Germinal center (tissue), 1 donor: Measurements from ENCODE around the gene THSD7A.
"Not testable (repeated sequence)": the region's sequence is repeated elsewhere in the genome, so short reads cannot be mapped to it uniquely, and the experiment has no call there.

ENCODE experiments used
- DNase-seq: peaks from one replicate; pipeline ENCODE4 v3.0.0; 2012; ENCODE audit warnings: mixed read lengths, low spot score

THSD7A gene

DNA sequence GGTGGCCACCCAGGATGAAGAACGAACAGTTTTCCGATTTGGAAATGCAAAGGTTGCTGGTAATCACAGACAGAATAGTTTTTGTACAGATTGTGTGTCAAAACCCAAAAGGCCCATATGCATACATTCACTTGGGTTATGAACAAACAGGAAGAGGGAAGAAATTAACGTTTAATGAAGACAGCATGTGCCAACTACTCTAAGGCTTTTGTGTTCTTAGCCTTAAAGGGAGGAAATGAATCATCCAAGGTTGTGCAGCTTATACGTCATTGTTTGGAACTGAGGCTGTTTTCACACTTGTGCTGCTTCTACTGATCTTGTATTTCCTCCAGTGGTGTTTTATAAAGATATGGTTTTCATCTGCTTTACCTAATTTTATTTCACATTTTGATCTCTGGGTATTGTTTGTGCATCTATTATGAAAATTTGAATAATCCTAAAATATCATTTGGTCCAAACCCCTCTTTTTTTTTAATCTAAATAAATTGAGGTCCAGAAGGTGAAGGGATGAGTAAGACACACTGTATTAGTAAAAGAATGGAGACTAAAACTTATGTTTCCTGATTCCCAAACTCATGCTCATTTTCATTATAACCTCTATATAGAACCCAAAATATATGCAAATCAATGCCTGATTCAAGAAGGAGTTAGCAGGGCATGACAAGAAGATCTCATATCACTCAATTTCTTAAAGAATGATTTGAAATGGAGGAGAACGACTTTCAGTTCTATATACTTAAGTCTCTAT lies 373.1 kb downstream of the THSD7A start:
- no peak for DNase-seq

DNA sequence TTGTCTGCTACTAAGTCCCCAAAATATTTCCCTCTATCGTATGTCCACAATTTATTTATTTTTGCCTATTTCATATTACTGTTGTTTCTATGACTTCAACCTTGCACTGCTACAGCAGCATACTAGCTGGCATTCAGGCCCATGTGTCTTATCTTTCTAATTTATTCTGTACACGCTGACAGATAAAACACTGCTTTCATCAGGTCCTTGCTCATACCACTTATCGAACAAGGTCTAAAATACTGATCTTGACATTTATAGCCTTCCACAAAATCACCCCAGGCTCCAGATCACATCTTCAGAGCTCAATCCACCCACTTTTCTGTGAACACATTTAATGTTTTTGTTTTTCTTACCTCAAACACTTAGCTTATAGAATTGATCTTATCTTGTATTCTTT lies 374.6 kb downstream of the THSD7A start:
- DNase-seq, result no peak

DNA sequence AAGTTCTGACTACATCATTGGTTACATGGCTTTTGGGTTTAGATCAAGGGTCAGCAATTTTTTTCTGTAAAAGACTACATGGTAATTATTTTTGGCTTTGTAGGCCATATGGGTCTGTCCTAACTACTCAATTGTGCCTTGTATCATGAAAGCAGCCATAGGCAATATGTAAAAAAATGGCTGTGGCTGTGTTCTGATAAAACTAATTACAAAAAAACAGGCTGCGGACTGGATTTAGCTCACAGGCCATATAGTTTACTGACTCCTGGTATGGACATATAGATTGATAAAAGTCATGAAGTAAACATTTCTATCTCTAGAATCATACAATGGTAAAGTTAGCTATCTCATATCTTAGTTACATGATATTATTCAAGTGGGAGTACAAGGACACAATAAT lies 375.4 kb downstream of the THSD7A start:
- DNase-seq, result no peak

DNA sequence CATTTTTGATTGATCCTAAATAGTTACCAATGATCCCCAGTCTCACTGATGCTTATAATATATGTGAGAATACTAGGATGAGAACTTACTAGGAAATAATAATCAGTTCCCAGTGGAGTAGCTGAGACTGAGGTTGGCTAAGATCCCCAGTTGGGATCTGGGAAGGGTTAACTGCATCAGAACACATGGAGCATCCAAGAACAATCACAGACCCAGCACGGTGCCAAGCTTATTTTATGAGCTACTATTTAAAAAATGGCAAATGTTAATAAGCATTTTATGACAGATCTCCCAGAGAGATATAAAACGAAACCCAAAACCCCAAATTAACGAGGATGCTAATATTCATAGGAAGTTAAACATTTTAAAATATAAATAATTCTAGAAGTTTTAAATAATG lies 379.5 kb downstream of the THSD7A start:
- DNase-seq, result no peak

DNA sequence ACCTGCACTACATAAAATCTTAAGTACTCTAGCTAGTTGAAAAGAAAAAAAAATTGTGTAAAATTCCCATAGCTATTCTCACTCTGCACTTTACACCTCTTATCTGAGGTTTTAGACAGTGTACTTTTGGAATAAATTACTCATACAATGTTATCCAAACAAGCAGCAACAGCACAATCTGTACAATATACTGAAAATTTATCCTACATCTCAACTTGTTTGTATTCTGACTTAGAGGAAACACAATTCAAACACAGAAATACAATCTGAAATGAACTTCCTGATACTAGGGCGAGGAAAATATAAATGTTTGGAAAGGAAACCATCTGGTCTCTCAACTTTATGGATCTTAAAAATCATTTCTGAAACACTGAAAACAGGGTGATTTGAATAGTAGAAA lies 381.7 kb downstream of the THSD7A start:
- no peak for DNase-seq

DNA sequence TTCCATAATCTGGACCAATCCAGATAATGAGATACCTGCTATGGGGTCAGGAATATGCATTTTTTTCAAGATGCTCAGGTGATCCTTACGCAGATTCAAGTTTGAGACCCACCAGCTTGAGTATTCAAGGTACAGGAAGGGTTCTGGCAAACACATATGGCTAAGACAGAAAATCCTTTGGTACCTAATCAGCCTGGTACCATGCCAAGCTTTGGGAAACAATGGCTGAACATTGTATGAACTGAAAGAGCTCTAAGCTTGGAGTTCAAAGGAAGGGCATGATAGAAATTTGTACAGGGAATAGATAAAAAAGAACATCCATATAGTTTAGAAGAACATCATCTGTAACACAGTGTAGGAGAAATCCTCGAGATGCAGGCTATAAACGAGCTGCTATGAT lies 382.7 kb downstream of the THSD7A start:
- DNase-seq, result no peak

DNA sequence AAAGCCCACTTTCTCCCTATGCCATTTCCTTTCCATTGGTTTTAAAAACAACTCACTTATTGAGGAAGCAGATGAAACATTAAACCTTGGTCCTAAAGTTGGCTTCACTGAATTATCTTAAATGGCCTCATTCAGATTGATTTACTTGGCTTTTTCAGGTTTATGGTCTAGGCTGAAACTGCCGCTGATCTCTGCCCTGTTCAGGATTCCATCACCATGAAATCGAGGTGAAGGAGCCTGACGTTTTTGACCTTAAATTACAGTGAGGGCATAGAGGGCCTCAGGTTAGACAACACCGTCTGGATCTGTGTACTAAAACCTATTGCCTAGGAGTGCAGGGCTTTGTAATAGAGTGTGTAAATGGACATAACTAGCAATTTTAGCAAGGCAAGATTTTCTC lies 383.7 kb downstream of the THSD7A start:
- DNase-seq, result no peak

DNA sequence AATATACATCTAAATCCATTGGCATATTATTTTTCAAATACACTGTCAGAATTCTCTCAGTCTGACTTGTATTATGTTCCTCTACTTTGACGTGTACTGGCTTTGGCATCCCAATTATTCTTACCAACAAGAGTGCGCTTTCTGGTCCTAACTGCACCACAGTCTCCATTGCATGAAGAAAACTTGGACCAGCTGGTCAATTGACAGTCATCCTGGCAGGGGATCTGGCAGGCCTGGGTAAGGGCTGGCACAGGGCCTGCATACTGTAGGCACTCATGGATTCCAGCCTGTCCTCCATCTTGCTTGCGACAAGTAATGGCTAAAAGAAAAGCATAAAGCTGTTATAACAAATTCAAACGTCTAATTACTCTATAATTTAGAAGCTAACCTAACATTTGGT lies 384.9 kb downstream of the THSD7A start:
- DNase-seq, result no peak

DNA sequence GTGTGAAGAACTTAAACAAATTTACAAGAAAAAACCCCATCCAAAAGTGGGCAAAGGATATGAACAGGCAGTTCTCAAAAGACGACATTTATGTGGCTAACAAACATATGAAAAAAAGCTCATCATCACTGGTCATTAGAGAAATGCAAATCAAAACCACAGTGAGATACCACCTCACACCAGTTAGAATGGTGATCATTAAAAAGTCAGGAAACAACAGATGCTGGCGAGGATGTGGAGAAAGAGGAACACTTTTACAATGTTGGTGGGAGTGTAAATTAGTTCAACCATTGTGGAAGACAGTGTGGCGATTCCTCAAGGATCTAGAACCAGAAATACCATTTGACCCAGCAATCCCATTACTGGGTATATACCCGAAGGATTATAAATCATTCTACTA lies 388.1 kb downstream of the THSD7A start:
- DNase-seq, result not testable (repeated sequence)

DNA sequence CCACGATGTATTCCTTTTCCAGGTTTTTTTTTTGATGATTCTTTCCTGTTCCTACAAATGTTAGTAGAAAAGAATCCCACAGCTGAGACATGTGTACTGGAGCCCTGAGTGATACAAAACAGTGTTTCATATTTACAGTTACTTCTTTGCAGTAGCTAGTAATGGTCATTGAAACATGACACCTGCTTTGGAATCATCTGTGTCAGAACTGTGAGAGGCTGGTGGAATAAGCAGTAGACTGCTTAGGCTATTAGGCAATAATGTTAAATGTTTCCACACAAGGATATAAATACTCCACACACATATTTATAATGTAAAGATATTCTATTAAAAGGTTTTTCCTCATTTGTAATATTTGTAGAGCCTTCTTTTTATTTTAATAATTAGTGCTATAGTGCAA lies 394.0 kb downstream of the THSD7A start:
- no peak for DNase-seq

DNA sequence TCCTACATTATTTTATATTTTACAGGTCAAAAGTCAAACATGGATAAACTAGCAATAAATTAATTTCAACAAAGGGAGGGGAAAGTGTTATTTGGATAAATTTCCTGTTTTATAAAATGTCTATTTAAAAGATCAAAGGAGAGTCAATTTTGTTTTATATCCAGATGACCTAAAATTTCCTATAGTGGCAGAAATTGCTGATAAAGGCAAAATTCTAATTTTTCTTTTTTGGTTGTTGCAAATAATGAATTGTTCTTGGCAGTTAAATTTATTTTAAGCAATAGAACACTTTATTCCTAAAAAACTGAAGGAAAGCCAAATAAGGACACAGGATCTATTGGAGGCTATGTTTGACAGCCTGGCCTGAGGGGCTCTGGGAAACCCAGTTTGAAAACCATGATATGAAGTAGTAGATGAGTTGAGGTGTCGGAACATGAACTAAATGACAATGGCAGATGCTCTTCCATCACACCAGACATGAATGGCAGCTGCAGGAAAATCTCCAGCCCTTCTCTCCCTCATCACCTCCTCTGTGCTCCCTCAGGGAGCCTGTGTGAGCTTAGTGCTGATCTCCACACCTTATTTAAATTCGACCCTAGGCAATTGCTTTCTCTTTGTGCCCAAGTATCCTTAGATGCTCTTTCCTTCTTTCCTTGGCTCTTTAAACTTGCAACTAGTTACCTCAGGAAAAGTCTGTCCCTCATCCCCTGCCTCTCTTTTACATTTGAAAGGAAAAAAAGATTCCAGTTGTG lies 395.0 kb downstream of the THSD7A start:
- DNase-seq, result no peak

DNA sequence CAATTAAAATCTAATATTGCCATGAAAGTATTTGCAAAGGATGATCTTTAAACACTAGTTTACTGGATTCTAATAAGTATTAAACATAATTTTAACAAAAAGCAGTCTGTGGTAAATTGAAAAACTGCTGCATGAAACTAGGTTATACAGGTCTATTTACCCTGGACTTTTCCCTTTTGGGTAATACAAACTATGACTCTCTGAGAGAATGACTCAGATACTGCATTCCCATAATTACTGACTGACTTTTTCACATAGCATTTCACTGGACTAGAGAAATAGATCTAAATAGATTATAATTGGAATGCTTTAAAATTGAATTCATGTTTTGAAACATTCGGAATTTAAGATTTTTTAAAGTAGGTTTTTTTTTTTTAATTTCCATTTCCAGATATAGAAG lies 395.7 kb downstream of the THSD7A start:
- no peak for DNase-seq

DNA sequence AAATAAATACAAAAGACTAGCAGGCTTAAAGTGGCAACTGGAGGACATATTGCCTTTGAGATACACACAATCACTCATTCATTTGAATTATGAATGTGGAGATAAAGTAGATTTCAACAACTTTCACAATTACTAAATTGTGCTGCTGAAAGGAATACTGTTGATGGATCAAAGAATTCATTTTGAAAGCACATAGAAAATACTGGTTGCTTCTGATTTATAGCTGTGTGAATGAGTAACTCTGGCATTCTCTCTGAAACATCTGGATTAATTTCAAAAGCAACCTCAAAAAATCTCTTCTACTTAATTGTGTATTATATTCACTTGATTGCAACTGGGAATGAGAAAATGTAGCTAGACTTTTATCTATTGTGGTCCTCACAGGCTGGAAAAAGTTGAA lies 397.6 kb downstream of the THSD7A start:
- DNase-seq, result no peak

DNA sequence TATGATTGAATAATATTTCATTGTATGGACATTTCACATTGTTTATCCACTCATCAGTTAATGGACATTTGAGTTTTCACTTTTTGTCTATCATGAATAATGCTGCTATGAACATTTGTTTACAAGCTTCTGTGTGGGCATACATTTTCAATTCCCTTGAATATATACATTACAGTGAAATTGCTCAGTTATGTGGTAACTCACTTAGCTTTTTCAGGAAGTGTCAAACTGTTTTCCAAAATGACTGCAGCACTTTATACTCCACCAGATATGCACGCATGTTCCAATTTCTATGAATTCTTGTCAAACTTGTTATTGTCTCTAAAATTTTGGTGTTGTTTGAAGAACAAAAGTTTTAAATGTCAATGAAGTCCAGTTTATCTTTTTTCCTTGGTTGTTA lies 401.2 kb downstream of the THSD7A start:
- no peak for DNase-seq

DNA sequence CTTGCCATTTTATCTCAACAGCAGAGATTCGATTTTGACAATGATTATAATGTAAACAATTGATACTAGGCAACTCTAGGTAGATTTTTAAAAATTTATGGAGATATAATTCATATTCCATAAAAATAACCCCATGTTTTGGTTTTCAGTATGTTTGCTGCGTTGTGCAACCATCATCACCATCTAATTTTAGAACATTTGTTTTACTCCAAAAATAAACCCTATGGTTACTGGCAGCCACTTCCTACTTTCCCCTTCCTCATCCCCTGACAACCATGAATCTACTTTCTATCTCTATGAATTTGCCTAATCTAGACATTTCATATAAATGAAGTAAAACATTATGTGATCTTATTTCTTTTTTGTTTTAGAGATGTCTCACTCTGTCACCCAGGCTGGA lies 401.9 kb downstream of the THSD7A start:
- DNase-seq, result no peak

DNA sequence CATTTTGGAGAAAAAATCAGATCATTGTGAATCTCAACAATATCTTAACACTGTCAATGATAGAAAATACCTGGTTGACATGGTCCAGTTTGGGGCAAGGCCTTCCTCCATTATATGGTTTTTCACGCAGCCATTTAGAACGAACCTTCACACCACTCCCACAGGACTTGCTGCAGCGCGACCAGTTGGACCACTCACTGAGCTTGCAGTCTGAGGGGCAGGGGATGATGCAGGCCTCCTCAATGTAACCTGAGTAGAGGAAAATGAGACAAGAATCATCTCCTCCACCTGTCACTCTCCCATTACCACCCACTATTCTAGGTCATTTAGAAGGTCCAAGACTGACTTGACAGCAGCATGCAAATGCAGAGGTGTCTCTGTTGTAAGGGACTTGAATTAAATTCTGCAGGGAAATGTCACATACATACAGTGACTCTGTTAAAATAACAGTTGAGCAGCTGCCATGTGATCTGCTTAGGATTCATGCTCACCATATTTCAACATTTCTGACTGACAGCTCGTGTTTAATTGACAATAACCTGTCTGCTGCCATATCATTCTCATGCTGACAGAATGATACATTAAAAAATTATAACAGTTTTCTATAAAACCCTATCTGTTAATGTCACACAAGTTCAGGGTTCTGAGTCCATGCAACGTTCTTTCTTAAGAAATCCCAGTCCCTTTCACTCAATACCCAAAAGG lies 403.0 kb downstream of the THSD7A start:
- no peak for DNase-seq

DNA sequence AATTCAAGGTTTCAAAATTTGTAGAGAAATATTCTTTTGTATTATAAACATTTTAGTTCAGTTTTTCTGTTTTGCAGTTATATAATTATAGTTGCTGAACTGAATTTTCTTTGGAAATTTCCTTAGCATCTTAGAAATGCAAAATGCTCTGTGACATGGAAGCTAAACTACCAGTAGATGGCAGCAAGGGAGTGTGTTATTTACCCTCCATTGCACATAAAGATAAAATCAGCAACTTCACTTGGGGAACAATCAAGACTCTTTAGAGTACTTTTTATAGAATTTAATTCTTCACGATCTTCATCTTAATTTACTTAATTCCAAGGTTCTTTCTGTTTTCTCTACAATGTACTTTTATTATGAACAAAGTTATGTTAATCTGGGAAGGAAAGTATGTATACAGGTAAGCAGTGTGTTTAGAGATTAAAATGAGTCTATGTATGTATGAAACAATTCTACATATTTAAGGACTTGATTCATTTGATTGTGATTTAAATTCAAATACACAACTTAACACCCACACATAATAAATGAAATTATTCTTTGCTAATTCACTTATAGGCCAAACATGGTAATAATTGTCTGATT lies 404.2 kb downstream of the THSD7A start:
- peak; percentile 27 for DNase-seq

DNA sequence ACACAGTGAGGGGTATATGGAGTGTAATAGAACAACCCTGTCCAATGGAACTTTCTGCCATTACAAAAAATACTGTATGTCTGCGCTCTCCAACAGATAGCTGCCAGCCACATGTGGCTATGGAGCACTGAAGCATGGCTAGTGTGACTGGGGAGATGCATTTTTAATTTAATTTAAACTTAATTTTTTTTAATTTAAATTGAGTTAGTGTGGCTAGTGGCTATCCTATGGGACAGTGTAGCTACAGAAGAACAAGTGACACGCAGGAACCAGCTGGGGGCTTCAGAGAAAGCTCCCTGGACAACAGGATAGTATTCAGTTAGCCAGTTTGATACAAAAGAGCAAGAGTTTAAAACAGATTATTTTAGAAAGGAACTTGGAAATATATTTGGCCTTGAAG lies 408.0 kb downstream of the THSD7A start:
- no peak for DNase-seq

DNA sequence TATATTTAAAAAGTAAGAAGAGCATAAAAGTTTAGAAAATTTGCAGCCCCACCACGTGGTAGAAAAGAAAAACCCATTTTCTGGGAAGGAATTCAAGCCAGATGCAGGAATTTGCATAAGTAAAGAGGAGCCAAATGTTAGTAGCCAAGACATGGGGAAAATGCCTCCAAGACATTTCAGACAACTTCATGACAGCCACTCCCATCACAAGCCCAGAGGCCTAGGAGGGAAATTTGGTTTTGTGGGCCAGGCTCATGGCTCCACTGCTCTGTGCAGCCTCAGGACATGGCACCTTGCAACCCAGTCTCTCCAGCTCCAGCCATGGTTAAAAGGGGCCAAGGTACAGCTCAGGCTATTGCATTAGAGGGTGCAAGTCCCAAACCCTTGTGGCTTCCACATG lies 411.9 kb downstream of the THSD7A start:
- no peak for DNase-seq

DNA sequence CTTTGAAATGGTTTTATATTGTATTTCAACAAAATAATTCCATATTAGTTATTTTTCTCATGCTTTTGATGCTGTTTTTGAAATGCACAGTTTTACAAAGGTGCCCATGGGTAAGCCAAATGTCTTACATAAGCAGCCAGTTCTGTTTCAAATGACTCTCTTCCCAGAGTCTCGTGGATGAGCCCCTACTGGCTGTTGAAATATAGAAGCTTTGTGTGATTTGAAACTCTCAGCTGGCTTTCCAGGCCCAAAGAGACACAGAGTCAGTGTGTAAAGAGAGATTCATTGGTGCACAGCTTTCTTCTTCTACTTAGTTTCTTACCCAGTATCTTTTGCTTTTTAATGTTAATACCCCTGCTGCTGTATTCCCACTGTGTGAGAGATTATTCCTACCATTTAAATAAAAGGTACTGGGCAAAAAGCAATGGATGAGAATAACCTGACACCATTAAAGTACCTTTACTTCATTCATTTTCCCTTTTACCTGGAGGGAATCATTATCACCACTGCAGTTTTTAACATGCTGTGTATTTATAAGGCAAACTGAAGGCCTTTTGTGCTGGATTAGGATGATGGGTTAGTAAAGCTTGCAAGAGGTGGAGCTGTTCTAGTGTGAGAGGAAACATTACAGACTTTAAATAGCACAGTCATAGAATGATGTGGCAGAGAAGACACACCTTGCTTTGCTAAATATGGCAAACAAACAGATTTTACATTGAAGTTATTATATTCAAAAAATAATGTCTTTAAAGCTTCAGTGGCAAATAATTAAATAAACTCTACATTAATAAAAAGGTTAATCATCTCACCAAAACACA lies 415.1 kb downstream of the THSD7A start:
- no peak for DNase-seq

DNA sequence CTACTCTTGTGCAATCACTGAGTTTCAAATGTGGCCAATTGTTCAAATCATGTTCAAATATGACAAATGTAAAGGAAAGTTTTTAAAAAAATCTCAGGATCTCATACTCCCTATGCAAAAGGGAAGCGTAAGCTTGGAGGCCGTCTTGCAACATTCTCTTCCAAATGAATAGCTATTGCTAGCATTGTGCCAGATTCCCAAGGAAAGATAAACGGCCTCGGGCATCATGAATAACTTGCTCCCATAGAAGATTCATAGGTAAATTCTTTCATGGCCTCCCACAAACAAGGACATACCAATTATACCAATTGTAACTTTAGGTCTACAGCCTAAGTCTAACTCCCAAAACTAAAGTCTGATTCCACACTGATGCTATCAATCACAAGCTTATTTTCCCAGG lies 416.9 kb downstream of the THSD7A start:
- DNase-seq, result no peak

DNA sequence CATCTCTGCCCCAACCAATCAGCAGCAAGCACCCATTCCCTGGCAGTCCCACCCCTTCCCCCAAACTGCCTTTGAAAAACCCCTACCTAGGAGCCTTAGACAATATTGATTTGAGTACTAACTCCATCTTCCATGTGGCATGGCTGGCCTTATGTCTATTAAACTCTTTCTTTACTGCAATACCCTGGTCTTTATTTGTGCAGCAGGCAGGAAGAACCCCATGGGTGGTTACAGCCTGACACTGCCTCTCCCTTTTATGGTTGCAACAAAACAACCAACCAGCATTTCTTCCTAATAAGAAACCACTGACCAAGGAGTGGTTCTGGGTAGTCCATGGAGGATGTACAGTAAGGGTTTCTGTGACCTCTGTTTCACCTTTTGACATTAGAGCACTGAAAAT lies 418.1 kb downstream of the THSD7A start:
- DNase-seq, result no peak
